ENCODE measurements around the gene SDK1. TPM values are rescaled to one million over a fixed set of nuclear protein-coding genes. Genes with fewer than 3 reads are reported as not detected.

Gene SDK1
- total RNA-seq, 3 donors from 2014 or later (not counting 1 experiment from before 2014, with no cell fraction given): 0.05 to 0.11 TPM; not detected in 1

- ATAC-seq: no peak
- intact Hi-C loops (cut with micrococcal nuclease): no loop called here
- WGBS (ENCODE audit: insufficient coverage): 88% methylated on average over 10 of the region's 11 CpGs
Measured at GRCh38 chr7:4052130-4052529, 751.1 kb downstream of the SDK1 start.

GRCh38 chr7:4054158-4054557, 753.1 kb downstream of the SDK1 start:
- Mint-ChIP-seq H3K4me3 (no peak overlapping the region), H3K27me3 (ENCODE audit: low read depth in 2 of 2) (peaks cover 10 to 13% of the 10 kb centered on the region in 2 donors), H3K36me3 (no peaks in the 10 kb centered on the region), H3K9me3 (peaks cover 0 to 2% of the 10 kb centered on the region in 2 donors), H3K27ac (no peak overlapping the region), H3K4me1 (no peaks in the 10 kb centered on the region)
- ATAC-seq (no peak), DNase-seq (no peak)
- H3K27ac ChIP-seq (ENCODE audit: low read length): no peak overlapping the region
- no peaks in the 10 kb centered on the region for H3K4me1 ChIP-seq (ENCODE audit: control insufficient read depth, insufficient read depth, low read length)
- intact Hi-C loops (cut with micrococcal nuclease): no loop called here
- WGBS (ENCODE audit: insufficient coverage): 88% methylated on average over 5 of the region's 6 CpGs
- H3K4me3 ChIP-seq (ENCODE audit: low read length): no peak overlapping the region
- no peaks in the 10 kb centered on the region for H3K36me3 ChIP-seq (ENCODE audit: control insufficient read depth, insufficient read depth, low read length)
- H3K9me3 ChIP-seq (ENCODE audit: control insufficient read depth, insufficient read depth, low read length): no peaks in the 10 kb centered on the region
- TF ChIP-seq CTCF (IDR thresholded peaks at IDR 0.05): no peak
- H3K27me3 ChIP-seq (ENCODE audit: control insufficient read depth, insufficient read depth, low read length): peaks cover 2% of the 10 kb centered on the region

More at GRCh38 chr7:4052130-4052529, 751.1 kb downstream of the SDK1 start:
- no peak for DNase-seq
- H3K4me3 Mint-ChIP-seq: no peak overlapping the region
- H3K27ac ChIP-seq (ENCODE audit: low read length): no peak overlapping the region
- TF ChIP-seq CTCF (IDR thresholded peaks at IDR 0.05): no peak
- H3K4me1 ChIP-seq (ENCODE audit: control insufficient read depth, insufficient read depth, low read length): no peaks in the 10 kb centered on the region
- no peaks in the 10 kb centered on the region for H3K9me3 ChIP-seq (ENCODE audit: control insufficient read depth, insufficient read depth, low read length)
- no peak overlapping the region for H3K27ac Mint-ChIP-seq
- no peaks in the 10 kb centered on the region for H3K9me3 Mint-ChIP-seq
- no peak overlapping the region for H3K4me3 ChIP-seq (ENCODE audit: low read length)
- peaks cover 11 to 16% of the 10 kb centered on the region in 2 donors for H3K27me3 Mint-ChIP-seq (ENCODE audit: low read depth in 2 of 2)
- H3K4me1 Mint-ChIP-seq: no peaks in the 10 kb centered on the region
- H3K36me3 Mint-ChIP-seq: no peaks in the 10 kb centered on the region
- peaks cover 2% of the 10 kb centered on the region for H3K27me3 ChIP-seq (ENCODE audit: control insufficient read depth, insufficient read depth, low read length)
- H3K36me3 ChIP-seq (ENCODE audit: control insufficient read depth, insufficient read depth, low read length): no peaks in the 10 kb centered on the region

GRCh38 chr7:4056552-4057288, 755.7 kb downstream of the SDK1 start:
- Mint-ChIP-seq H3K27ac (no peak overlapping the region), H3K27me3 (ENCODE audit: low read depth in 2 of 2) (peaks cover 10 to 13% of the 10 kb centered on the region in 2 donors), H3K4me1 (no peaks in the 10 kb centered on the region), H3K9me3 (peaks cover 3 to 4% of the 10 kb centered on the region in 2 donors), H3K4me3 (no peak overlapping the region), H3K36me3 (no peaks in the 10 kb centered on the region)
- no peak overlapping the region for H3K27ac ChIP-seq (ENCODE audit: low read length)
- H3K9me3 ChIP-seq (ENCODE audit: control insufficient read depth, insufficient read depth, low read length): no peaks in the 10 kb centered on the region
- TF ChIP-seq CTCF (IDR thresholded peaks at IDR 0.05): no peak
- H3K27me3 ChIP-seq (ENCODE audit: control insufficient read depth, insufficient read depth, low read length): peaks cover 2% of the 10 kb centered on the region
- no peak for DNase-seq
- no peaks in the 10 kb centered on the region for H3K36me3 ChIP-seq (ENCODE audit: control insufficient read depth, insufficient read depth, low read length)
- intact Hi-C loops (cut with micrococcal nuclease): no loop called here
- no peak for ATAC-seq
- H3K4me3 ChIP-seq (ENCODE audit: low read length): no peak overlapping the region
- no peaks in the 10 kb centered on the region for H3K4me1 ChIP-seq (ENCODE audit: control insufficient read depth, insufficient read depth, low read length)
- 89% methylated on average over 19 of the region's 19 CpGs for WGBS (ENCODE audit: insufficient coverage)

- Histone ChIP-seq H3K9me3 (ENCODE audit: control insufficient read depth, insufficient read depth, low read length) (no peaks in the 10 kb centered on the region), H3K4me3 (ENCODE audit: low read length) (no peak overlapping the region), H3K27me3 (ENCODE audit: control insufficient read depth, insufficient read depth, low read length) (peaks cover 2% of the 10 kb centered on the region), H3K4me1 (ENCODE audit: control insufficient read depth, insufficient read depth, low read length) (no peaks in the 10 kb centered on the region), H3K27ac (ENCODE audit: low read length) (no peak overlapping the region), H3K36me3 (ENCODE audit: control insufficient read depth, insufficient read depth, low read length) (no peaks in the 10 kb centered on the region)
- Mint-ChIP-seq H3K4me3 (no peak overlapping the region), H3K4me1 (no peaks in the 10 kb centered on the region), H3K27me3 (ENCODE audit: low read depth in 2 of 2) (peaks cover 10 to 13% of the 10 kb centered on the region in 2 donors), H3K27ac (no peak overlapping the region), H3K9me3 (peaks cover 3 to 4% of the 10 kb centered on the region in 2 donors), H3K36me3 (no peaks in the 10 kb centered on the region)
- DNase-seq: no peak
- no peak for ATAC-seq
- 64% methylated on average over 1 of the region's 1 CpG for WGBS (ENCODE audit: insufficient coverage)
- no peak for TF ChIP-seq CTCF (IDR thresholded peaks at IDR 0.05)
- intact Hi-C loops (cut with micrococcal nuclease): no loop called here
Measured at GRCh38 chr7:4057289-4057616, 756.2 kb downstream of the SDK1 start.
